WTC11 (cell line): ENCODE data around the gene CHRNA4. TPM values are rescaled to one million over a fixed set of nuclear protein-coding genes. Genes with fewer than 3 reads are reported as not detected.

Experiments
- ATAC-seq: fragments of 200-7000 bp; cut with Tn5 transposase; 2 replicates; pipeline ENCODE4 v1.10.0; 2021; ENCODE audit warnings: mild to moderate bottlenecking, moderate library complexity
- CTCF ChIA-PET: fragments of 300-600 bp; sonication (Branson Sonifier 250); formaldehyde crosslinking; loops from one replicate; lab custom pipeline; 2021; ENCODE audit warnings: antibody characterized with exemption; lab: Charles Lee
- POLR2A ChIA-PET: fragments of 350-600 bp; sonication (Branson Sonifier 250); formaldehyde crosslinking; loops from one replicate; lab custom pipeline; 2021; ENCODE audit warnings: antibody characterized with exemption; lab: Charles Lee
- DNase-seq: peaks from one replicate; pipeline ENCODE4 v3.0.0; 2021; ENCODE audit warnings: low spot score
- H3K27ac Mint-ChIP-seq: 2 replicates; pipeline ENCODE4 v1.8.0; 2021; ENCODE audit warnings: mixed read lengths
- H3K27me3 Mint-ChIP-seq: 2 replicates; pipeline ENCODE4 v1.8.0; 2021; ENCODE audit warnings: low read depth, mild to moderate bottlenecking, moderate library complexity, mixed read lengths
- H3K36me3 Mint-ChIP-seq: 2 replicates; pipeline ENCODE4 v1.8.0; 2021; ENCODE audit warnings: mixed read lengths
- H3K4me1 Mint-ChIP-seq: 2 replicates; pipeline ENCODE4 v1.8.0; 2022; ENCODE audit warnings: mixed read lengths
- H3K4me3 Mint-ChIP-seq: 2 replicates; pipeline ENCODE4 v1.8.0; 2021; ENCODE audit warnings: mild to moderate bottlenecking, moderate library complexity, mixed read lengths
- H3K9me3 Mint-ChIP-seq: 2 replicates; pipeline ENCODE4 v1.8.0; 2021; ENCODE audit warnings: mixed read lengths
- CBFB ChIP-seq: sonication (generic); formaldehyde crosslinking; IDR thresholded peaks from 2 replicates; pipeline ENCODE4 v1.8.1; 2022; ENCODE audit warnings: mild to moderate bottlenecking, low read depth, missing genetic modification reagents
- CREB1 ChIP-seq: sonication (generic); formaldehyde crosslinking; IDR thresholded peaks from 2 replicates; pipeline ENCODE4 v1.8.0; 2023; ENCODE audit warnings: mild to moderate bottlenecking, missing genetic modification reagents
- ESRRA ChIP-seq: sonication (generic); formaldehyde crosslinking; IDR thresholded peaks from 2 replicates; pipeline ENCODE4 v1.8.1; 2022; ENCODE audit warnings: mild to moderate bottlenecking, missing genetic modification reagents, borderline replicate concordance
- ETV6 ChIP-seq: sonication (generic); formaldehyde crosslinking; IDR thresholded peaks from 2 replicates; pipeline ENCODE4 v1.8.1; 2022; ENCODE audit warnings: mild to moderate bottlenecking, missing genetic modification reagents
- FOXJ3 ChIP-seq: sonication (generic); formaldehyde crosslinking; IDR thresholded peaks from 2 replicates; pipeline ENCODE4 v1.9.0; 2021; ENCODE audit warnings: missing genetic modification reagents, mild to moderate bottlenecking, borderline replicate concordance
- IRF2 ChIP-seq: sonication (generic); formaldehyde crosslinking; IDR thresholded peaks from 2 replicates; pipeline ENCODE4 v1.8.0; 2022; ENCODE audit warnings: low read depth, missing genetic modification reagents, borderline replicate concordance
- KAT7 ChIP-seq: sonication (generic); formaldehyde crosslinking; IDR thresholded peaks from 2 replicates; pipeline ENCODE4 v1.8.1; 2023; ENCODE audit warnings: missing genetic modification reagents, mild to moderate bottlenecking, borderline replicate concordance
- NFATC4 ChIP-seq: fragments of 250-450 bp; sonication (Bioruptor Pico); IDR thresholded peaks from 2 replicates; pipeline ENCODE4 v1.9.0; 2021; ENCODE audit warnings: mild to moderate bottlenecking
- NR1H2 ChIP-seq: sonication (generic); formaldehyde crosslinking; IDR thresholded peaks from 2 replicates; pipeline ENCODE4 v1.9.0; 2021; ENCODE audit warnings: mild to moderate bottlenecking, moderate library complexity, missing genetic modification reagents
- NR2C2 ChIP-seq: sonication (generic); formaldehyde crosslinking; IDR thresholded peaks from 2 replicates; pipeline ENCODE4 v1.8.0; 2022; ENCODE audit warnings: mild to moderate bottlenecking, missing genetic modification reagents
- RORB ChIP-seq: fragments of 250-450 bp; sonication (Bioruptor Pico); IDR thresholded peaks from 2 replicates; pipeline ENCODE4 v1.9.0; 2021; ENCODE audit warnings: mild to moderate bottlenecking
- total RNA-seq: library from RNA; stranded (reverse); gene quantifications from 3 replicates; pipeline ENCODE4 v1.2.3, GENCODE V29; 2021
- TF ChIP-seq, protein P1 (sequence below): sonication (generic); formaldehyde crosslinking; IDR thresholded peaks from 2 replicates; pipeline ENCODE4 v1.8.1; 2023; ENCODE audit warnings: mild to moderate bottlenecking, moderate library complexity, missing genetic modification reagents
- TF ChIP-seq, protein P2 (sequence below): fragments of 250-450 bp; sonication (Bioruptor Pico); IDR thresholded peaks from 2 replicates; pipeline ENCODE4 v1.9.0; 2021; ENCODE audit warnings: mild to moderate bottlenecking, borderline replicate concordance
- TF ChIP-seq, protein P3 (sequence below): fragments of 200-600 bp; IDR thresholded peaks from 2 replicates; pipeline ENCODE4 v1.8.0; 2022; ENCODE audit warnings: antibody characterized with exemption
- TF ChIP-seq, protein P4 (sequence below): sonication (generic); formaldehyde crosslinking; IDR thresholded peaks from 2 replicates; pipeline ENCODE4 v1.8.0; 2022; ENCODE audit warnings: mild to moderate bottlenecking, missing genetic modification reagents
- TF ChIP-seq, protein P5 (sequence below): sonication (generic); formaldehyde crosslinking; IDR thresholded peaks from 2 replicates; pipeline ENCODE4 v1.8.1; 2023; ENCODE audit warnings: mild to moderate bottlenecking, missing genetic modification reagents
- TF ChIP-seq, protein P6 (sequence below): sonication (generic); formaldehyde crosslinking; IDR thresholded peaks from 2 replicates; pipeline ENCODE4 v1.8.1; 2022; ENCODE audit warnings: low read depth, mild to moderate bottlenecking, moderate library complexity, missing genetic modification reagents, borderline replicate concordance
- TF ChIP-seq, protein P7 (sequence below): sonication (generic); formaldehyde crosslinking; IDR thresholded peaks from 2 replicates; pipeline ENCODE4 v1.8.1; 2023; ENCODE audit warnings: mild to moderate bottlenecking, missing genetic modification reagents, borderline replicate concordance
- TF ChIP-seq, protein P8 (sequence below): sonication (generic); formaldehyde crosslinking; conservative IDR thresholded peaks from 2 replicates; pipeline ENCODE4 v1.8.1; 2022; ENCODE audit warnings: mild to moderate bottlenecking, missing genetic modification reagents

The CHRNA4 gene
- total RNA-seq, 1 experiment from 2014 or later, result 2.5 TPM

DNA sequence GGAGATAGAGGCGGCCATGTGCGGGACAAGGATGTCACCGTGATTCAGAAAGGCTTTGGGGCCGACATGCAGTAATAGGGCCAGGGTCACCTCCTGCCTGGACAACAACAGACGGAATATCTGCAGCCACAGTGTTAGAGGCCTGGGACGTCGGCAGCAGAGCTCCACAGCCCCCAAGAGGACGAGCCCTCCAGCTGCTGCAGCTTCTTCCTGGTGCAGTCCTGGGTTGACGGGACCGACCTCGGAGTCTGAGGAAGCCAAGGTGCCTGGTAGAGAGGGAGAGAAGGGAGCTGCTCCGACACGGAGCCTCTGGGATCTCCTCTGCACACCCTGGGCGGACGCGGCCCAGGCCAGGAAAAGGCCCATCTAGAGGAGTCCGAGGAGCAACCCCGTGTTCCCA is 23.2 kb upstream of the CHRNA4 start (continued):
- TF ChIP-seq, protein P1, sequence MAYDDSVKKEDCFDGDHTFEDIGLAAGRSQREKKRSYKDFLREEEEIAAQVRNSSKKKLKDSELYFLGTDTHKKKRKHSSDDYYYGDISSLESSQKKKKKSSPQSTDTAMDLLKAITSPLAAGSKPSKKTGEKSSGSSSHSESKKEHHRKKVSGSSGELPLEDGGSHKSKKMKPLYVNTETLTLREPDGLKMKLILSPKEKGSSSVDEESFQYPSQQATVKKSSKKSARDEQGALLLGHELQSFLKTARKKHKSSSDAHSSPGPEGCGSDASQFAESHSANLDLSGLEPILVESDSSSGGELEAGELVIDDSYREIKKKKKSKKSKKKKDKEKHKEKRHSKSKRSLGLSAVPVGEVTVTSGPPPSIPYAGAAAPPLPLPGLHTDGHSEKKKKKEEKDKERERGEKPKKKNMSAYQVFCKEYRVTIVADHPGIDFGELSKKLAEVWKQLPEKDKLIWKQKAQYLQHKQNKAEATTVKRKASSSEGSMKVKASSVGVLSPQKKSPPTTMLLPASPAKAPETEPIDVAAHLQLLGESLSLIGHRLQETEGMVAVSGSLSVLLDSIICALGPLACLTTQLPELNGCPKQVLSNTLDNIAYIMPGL, result no peak
- TF ChIP-seq, protein P2, sequence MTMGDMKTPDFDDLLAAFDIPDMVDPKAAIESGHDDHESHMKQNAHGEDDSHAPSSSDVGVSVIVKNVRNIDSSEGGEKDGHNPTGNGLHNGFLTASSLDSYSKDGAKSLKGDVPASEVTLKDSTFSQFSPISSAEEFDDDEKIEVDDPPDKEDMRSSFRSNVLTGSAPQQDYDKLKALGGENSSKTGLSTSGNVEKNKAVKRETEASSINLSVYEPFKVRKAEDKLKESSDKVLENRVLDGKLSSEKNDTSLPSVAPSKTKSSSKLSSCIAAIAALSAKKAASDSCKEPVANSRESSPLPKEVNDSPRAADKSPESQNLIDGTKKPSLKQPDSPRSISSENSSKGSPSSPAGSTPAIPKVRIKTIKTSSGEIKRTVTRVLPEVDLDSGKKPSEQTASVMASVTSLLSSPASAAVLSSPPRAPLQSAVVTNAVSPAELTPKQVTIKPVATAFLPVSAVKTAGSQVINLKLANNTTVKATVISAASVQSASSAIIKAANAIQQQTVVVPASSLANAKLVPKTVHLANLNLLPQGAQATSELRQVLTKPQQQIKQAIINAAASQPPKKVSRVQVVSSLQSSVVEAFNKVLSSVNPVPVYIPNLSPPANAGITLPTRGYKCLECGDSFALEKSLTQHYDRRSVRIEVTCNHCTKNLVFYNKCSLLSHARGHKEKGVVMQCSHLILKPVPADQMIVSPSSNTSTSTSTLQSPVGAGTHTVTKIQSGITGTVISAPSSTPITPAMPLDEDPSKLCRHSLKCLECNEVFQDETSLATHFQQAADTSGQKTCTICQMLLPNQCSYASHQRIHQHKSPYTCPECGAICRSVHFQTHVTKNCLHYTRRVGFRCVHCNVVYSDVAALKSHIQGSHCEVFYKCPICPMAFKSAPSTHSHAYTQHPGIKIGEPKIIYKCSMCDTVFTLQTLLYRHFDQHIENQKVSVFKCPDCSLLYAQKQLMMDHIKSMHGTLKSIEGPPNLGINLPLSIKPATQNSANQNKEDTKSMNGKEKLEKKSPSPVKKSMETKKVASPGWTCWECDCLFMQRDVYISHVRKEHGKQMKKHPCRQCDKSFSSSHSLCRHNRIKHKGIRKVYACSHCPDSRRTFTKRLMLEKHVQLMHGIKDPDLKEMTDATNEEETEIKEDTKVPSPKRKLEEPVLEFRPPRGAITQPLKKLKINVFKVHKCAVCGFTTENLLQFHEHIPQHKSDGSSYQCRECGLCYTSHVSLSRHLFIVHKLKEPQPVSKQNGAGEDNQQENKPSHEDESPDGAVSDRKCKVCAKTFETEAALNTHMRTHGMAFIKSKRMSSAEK (CRISPR knock-in tag), result no peak
- TF ChIP-seq, protein P3, sequence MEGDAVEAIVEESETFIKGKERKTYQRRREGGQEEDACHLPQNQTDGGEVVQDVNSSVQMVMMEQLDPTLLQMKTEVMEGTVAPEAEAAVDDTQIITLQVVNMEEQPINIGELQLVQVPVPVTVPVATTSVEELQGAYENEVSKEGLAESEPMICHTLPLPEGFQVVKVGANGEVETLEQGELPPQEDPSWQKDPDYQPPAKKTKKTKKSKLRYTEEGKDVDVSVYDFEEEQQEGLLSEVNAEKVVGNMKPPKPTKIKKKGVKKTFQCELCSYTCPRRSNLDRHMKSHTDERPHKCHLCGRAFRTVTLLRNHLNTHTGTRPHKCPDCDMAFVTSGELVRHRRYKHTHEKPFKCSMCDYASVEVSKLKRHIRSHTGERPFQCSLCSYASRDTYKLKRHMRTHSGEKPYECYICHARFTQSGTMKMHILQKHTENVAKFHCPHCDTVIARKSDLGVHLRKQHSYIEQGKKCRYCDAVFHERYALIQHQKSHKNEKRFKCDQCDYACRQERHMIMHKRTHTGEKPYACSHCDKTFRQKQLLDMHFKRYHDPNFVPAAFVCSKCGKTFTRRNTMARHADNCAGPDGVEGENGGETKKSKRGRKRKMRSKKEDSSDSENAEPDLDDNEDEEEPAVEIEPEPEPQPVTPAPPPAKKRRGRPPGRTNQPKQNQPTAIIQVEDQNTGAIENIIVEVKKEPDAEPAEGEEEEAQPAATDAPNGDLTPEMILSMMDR, result no peak
- TF ChIP-seq, protein P4, sequence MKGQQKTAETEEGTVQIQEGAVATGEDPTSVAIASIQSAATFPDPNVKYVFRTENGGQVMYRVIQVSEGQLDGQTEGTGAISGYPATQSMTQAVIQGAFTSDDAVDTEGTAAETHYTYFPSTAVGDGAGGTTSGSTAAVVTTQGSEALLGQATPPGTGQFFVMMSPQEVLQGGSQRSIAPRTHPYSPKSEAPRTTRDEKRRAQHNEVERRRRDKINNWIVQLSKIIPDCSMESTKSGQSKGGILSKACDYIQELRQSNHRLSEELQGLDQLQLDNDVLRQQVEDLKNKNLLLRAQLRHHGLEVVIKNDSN (CRISPR knock-in tag), result no peak

DNA sequence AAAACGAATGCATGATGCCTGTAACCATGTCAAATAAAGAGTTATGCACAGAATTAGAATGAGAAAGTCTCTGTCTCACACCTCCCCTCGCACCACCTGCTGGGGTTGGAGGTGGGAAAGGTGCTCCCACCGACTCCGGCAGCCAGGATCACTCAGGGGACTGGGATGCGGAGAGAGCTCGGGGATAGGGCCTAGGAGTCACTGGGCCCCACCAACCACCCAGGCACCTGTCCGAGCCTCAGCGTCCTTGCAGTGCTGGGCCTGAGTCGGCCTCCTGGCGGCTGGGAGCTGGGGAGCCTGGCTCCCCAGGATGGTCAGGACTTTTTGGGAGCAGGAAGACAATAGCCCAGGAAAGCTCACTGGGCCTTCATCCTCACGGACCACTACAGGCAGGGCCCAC is 22.4 kb upstream of the CHRNA4 start:
- Mint-ChIP-seq H3K27ac (no peak overlapping the region), H3K4me1 (peaks cover 7% of the 10 kb centered on the region), H3K9me3 (peaks cover 37% of the 10 kb centered on the region)
- no peak for TF ChIP-seq NFATC4 (CRISPR knock-in tag)
- no peak for TF ChIP-seq ESRRA (CRISPR knock-in tag)
- no peak for TF ChIP-seq CBFB (CRISPR knock-in tag)
- TF ChIP-seq NR2C2 (CRISPR knock-in tag), result no peak
- TF ChIP-seq, protein P5, sequence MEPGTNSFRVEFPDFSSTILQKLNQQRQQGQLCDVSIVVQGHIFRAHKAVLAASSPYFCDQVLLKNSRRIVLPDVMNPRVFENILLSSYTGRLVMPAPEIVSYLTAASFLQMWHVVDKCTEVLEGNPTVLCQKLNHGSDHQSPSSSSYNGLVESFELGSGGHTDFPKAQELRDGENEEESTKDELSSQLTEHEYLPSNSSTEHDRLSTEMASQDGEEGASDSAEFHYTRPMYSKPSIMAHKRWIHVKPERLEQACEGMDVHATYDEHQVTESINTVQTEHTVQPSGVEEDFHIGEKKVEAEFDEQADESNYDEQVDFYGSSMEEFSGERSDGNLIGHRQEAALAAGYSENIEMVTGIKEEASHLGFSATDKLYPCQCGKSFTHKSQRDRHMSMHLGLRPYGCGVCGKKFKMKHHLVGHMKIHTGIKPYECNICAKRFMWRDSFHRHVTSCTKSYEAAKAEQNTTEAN (CRISPR knock-in tag), result no peak
- no peak for TF ChIP-seq FOXJ3 (CRISPR knock-in tag)
- TF ChIP-seq CREB1 (CRISPR knock-in tag), result no peak
- no peak for TF ChIP-seq KAT7 (CRISPR knock-in tag)
- TF ChIP-seq, protein P6, sequence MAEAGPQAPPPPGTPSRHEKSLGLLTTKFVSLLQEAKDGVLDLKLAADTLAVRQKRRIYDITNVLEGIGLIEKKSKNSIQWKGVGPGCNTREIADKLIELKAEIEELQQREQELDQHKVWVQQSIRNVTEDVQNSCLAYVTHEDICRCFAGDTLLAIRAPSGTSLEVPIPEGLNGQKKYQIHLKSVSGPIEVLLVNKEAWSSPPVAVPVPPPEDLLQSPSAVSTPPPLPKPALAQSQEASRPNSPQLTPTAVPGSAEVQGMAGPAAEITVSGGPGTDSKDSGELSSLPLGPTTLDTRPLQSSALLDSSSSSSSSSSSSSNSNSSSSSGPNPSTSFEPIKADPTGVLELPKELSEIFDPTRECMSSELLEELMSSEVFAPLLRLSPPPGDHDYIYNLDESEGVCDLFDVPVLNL (CRISPR knock-in tag), result no peak
- TF ChIP-seq, protein P7, sequence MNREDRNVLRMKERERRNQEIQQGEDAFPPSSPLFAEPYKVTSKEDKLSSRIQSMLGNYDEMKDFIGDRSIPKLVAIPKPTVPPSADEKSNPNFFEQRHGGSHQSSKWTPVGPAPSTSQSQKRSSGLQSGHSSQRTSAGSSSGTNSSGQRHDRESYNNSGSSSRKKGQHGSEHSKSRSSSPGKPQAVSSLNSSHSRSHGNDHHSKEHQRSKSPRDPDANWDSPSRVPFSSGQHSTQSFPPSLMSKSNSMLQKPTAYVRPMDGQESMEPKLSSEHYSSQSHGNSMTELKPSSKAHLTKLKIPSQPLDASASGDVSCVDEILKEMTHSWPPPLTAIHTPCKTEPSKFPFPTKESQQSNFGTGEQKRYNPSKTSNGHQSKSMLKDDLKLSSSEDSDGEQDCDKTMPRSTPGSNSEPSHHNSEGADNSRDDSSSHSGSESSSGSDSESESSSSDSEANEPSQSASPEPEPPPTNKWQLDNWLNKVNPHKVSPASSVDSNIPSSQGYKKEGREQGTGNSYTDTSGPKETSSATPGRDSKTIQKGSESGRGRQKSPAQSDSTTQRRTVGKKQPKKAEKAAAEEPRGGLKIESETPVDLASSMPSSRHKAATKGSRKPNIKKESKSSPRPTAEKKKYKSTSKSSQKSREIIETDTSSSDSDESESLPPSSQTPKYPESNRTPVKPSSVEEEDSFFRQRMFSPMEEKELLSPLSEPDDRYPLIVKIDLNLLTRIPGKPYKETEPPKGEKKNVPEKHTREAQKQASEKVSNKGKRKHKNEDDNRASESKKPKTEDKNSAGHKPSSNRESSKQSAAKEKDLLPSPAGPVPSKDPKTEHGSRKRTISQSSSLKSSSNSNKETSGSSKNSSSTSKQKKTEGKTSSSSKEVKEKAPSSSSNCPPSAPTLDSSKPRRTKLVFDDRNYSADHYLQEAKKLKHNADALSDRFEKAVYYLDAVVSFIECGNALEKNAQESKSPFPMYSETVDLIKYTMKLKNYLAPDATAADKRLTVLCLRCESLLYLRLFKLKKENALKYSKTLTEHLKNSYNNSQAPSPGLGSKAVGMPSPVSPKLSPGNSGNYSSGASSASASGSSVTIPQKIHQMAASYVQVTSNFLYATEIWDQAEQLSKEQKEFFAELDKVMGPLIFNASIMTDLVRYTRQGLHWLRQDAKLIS (CRISPR knock-in tag), result no peak
- TF ChIP-seq NR1H2 (CRISPR knock-in tag), result no peak
- no peak for TF ChIP-seq RORB (CRISPR knock-in tag)
- TF ChIP-seq, protein P8, sequence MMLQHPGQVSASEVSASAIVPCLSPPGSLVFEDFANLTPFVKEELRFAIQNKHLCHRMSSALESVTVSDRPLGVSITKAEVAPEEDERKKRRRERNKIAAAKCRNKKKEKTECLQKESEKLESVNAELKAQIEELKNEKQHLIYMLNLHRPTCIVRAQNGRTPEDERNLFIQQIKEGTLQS (CRISPR knock-in tag), result no peak
- TF ChIP-seq IRF2 (CRISPR knock-in tag), result no peak
- no peak for TF ChIP-seq ETV6
- TF ChIP-seq, all 79 proteins: peak for 0
- Mint-ChIP-seq H3K4me3 (no peak overlapping the region), H3K27me3 (peaks cover 21% of the 10 kb centered on the region), H3K36me3 (peaks cover 35% of the 10 kb centered on the region)
- ChIA-PET CTCF (interaction anchor here (0.8 to 4.8 kb wide), 7 partner anchors 11 to 160 kb away, joined by 3 to 191 read pairs (median 37); partner anchors contain the start of gene COL20A1), POLR2A (no interaction called here)
- ATAC-seq (no peak), DNase-seq (no peak)
